ENCODE results near the gene NR5A1.
A peak's percentile ranks its signal among the peaks of the same experiment; 100 is the strongest.

The NR5A1 gene

DNA sequence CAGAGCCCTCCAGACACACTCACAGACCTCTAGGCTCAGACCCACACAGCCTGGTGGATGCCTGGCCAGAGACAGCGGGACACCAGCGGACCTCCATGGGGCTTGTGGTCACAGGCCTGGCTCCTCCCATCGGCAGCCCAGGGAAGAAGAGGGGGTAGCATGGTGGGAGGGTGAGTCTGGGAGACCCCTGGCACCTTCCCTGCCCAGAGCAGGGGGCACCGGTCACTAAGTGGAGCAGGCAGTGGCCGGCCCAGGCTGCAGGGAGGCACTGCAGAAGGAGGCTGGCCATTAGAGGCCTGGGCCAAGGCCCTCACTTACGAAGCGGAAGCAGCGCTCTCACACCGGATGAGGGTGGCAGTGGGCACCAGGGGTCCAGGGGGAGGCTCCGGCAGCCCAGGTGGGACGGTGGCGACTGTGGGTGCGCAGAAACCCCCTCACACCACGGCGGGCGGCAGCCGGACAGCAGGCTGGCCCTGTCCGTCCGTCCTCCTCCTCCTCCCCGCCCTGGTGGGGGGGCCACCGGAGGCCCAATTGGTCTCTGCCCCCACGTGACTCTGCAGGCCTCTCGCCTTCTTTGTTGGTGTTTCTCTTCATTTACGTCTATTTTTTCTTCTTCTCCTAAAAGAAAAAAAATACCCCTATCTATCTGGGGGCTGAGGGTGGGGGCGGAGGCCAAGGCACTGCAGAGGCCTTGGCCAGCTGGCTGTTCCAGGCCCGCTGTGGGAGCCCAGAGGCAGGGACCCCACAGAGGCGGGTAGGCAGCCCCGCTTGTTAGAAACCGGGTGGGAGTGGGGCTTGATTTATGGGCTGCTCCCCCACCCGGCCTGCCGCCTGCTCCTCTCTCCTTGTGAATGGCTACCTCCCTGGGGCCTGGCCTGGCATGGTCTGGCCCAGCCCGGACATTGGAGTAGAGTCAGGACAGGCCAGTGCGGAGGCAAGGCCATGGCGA is at the start of gene NR5A1:
TSS of gene NR5A1 (minus strand) at position 469 of the 949 bp plus-strand sequence. CDS start 4,004 bp downstream, outside the sequence.
- DNase-seq, result no peak

DNA sequence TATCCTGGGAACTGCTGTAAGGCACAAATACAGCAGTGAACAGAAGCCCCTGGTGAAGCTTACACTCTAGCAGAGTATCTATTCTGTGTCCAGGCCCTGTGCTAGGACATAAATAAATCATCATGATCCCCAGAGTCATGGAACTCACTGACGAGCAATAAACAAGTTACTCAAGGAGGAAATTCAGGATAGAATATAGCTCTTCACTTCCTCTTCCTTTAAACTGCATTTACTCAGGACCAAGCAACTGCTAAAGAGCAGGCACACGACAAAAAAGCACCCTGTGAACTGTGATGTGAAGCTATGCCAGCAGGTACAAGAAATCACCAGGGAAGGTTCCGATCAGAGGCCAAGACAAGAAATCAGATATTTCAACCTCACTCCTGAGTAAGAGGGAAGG is 47.8 kb upstream of the NR5A1 start:
- no peak for DNase-seq

DNA sequence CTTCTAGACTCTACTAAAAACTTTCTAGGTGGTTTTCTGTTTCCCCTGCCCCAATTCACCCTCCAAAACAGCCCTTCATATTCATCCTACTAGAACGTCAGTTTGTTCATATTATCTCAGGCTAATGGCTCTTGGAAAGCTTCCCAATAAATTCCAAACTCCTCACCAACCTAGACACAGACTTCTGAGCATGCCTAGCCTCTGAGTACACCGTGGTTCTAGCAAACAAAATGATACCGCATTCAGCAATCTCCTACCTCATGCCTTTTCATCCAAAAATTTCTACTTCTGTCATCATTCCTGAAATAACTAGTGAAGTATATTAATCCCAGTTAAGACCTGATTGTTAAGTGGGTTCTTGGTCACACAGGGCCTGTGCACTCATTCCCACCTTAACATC is 46.5 kb upstream of the NR5A1 start:
- DNase-seq, result no peak

DNA sequence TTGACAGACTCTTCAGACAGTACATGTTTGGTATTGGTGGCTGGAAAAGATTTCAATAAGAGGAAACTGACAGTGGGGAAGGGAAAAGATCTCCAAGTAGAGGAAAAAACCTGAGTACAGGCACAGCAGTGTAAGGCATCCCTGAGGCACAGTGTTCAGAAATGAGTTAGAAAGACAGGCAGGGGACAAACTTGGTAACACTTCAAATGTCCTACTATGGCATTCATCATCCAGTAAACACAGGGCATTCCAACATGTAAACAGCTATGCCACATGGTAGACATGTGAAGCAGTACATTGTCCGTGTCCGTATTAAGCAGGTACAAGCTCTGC is 45.0 kb upstream of the NR5A1 start:
- DNase-seq, result no peak

DNA sequence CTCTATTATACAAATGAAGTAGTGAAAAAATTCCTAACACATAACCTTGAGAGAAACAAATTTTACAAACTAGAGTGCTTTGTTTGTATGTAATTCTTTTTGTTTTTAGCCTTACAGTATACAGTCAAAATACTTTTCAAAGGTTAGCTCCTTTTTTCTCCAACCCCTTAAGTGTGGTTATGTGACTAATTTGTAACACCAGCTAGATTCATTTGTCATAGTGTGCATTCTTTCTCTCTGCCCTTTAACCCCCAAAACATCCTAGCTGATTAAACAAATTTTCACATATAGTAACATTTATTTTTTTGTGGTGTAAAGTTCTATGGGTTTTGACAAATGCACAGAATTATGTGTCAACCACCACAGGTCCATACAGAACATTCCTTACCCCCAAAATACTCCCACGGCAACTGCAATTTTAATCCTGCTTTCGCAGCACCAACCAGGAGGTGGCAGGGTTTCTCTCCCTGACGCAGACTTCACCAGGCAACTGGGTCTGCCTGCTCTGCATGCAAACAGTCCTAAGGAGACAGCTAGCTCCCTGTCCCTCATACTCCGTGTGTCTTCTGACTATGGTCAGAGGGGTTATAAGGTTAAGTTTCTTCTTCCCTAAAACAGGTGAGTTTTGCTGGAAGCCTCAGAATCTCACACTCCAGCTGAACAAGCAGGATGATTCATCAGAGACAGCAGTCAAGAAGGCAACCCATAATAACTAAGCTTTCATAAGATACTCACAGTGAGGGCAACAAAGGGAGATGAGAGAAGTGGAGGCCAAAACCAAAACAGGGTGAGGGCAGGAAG is 44.5 kb upstream of the NR5A1 start:
- DNase-seq, result peak in 2 of 3 experiments; percentile 22 to 52

DNA sequence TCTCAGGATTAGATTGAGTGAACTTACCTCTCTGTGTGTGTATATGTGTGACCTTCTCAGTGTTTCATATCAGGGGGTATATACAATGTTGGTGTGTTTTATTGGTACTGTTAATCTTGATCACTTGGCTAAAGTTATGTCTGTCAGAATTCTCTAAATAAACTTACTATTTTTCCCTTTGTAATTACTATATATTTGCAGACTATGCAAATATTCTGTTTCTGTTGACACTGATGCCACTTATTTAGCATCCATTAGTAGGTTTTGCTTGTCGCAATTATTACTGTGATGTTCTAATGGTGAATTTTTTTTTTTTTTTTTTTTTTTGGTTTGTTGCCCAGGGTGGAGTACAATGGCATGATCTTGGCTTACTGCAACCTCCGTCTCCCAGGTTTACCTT is 42.9 kb upstream of the NR5A1 start:
- no peak for DNase-seq

DNA sequence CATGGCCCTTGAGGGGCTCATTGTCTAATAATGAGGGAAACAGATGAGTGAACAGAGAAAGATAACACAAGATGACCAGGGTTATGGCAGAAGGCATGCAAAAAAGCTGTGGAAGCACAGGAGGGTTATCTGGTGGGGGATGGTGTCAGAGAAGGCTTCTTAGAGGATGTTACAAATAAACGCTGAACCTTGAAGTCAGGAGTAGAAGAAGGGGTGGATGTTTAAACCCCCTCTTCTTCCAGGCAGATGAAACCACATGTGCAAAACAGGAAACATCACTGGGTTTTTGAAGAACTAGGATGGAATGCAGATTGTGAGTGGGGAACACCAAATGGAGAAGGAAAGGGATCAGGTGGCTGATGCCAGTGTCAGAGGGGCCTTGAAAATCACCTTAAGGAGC is 41.8 kb upstream of the NR5A1 start:
- no peak for DNase-seq

DNA sequence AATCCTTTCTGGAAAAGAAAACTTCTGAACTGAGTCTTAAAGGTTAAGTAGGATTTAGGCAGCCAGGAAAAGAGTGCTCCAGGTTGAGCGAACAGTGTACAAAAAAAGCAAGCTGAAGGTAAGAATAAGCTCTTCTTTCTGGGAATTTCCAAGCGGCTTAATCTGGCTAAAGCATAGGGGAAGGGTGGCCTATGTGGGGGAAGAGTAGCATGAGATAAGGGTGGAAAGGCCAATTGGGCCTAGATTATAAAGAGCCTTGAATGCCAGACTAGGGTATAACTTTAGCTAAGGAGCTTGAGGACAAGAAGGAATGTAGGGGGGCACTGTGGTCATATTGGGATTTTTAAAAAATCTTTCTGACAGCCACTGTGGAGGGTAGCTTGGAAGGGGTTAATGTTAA is 37.3 kb upstream of the NR5A1 start:
- no peak for DNase-seq

DNA sequence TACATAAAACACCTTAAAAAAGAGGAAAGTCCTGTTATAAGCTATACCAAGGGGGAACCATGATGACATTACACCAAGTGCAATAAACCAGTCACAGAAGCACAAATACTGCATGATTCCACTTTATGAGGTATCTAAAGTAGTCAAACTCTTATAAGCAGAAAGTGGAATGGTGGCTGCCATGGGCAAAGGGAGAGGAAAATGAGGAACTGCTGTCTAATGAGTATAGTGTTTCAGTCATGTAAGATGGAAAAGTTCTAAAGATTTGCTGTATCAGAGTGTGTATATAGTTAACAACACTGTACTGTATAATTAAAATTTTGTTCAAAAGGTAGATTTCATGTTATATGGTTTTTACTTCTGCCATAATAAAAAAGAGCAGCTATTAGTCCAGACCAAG is 34.6 kb upstream of the NR5A1 start:
- DNase-seq, result no peak

DNA sequence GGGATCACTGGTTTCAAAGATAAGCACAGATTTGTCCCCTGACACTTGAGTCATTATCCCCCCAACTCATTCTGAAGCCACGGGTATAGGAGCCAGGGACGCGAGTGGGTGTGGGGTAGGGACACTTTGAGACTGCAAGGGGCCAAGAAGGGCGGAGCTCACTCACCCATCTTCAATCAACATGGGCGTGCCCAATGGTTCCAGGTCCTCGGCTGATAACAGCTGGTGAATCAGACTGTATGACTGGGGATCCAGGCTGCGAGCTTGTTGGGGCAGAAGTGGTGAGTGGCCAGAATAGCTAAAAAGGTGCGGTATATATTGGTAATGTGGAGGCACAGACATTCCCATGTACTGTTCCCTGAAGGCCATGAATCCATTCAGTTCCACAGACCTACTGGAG is 30.7 kb upstream of the NR5A1 start:
- DNase-seq, result no peak

DNA sequence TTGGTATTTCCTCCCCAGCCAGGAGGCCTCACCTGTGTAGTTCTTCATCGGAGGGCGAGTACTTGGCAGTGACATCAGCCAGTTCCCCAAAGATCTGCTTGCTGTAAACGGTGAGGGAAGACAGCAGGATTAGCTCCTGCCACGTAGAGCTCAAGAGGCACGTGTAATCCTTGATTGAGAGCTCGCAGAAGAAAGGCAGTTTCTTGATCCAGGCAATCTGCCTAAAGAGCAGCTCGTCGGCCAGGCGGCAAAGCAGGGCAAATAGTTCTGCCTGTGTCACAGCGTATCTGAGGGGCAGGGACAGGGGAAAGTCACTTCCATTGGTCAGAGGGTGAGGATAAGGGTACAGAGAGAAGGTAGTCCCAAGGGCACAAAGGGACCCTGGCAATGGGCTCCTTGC is 28.6 kb upstream of the NR5A1 start:
- DNase-seq, result no peak

DNA sequence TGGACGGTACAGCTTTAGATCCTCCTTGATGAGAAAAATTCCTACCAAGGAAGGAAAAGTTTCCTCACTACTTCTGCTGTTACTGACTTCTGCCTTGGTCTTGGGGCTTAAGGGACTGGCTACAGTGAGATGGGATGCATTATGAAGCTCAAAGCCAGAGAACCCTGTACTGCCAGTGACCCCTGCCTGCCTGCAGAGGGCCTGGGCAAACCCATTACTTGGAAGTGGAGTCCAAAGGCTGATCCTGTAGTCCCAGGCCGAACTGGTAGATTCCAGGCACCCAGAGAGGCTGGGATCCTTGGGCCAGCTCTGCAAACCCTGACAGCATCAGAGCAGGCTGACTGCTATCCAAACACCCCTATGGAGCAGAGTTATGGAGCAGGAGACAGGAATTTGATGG is 25.7 kb upstream of the NR5A1 start:
- no peak for DNase-seq

DNA sequence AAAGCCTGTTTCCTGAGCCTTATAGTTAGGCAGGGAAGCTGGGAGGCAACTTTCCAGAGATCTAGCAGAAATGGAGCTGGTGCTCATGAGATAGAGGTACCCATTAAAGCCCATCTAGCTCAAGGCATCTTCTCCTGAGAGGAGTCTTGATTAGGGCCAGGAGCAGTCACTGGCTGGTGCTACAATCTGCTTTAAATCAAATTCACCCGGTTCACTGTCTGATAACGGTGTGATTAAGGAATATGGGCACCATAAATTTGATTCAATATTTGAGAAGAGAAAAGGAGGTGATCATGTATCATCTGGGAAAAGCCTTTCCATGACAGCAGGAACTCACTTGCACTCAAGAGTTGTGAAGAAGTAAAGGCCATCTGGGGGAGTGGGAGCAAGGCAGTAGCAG is 23.9 kb upstream of the NR5A1 start:
- DNase-seq, result no peak

DNA sequence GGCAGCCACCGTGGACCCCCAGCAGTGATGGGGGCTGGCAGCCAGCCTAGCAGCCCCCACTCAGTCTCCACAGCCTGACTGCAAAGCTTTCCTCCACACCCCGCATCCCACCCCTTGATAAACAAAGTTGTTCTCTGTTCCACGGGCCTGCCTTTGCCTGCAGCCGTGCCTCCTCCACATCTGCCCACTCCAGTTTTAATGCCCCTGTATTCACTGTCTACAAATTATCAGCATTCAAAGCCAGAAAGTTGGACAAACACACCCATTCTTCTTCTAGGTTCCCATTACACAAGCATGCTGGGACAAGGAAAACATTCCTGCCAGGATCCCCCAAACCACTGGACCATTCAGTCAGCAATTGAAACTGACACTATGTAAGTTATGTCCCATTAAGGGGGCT is 23.0 kb upstream of the NR5A1 start:
- DNase-seq, result no peak

DNA sequence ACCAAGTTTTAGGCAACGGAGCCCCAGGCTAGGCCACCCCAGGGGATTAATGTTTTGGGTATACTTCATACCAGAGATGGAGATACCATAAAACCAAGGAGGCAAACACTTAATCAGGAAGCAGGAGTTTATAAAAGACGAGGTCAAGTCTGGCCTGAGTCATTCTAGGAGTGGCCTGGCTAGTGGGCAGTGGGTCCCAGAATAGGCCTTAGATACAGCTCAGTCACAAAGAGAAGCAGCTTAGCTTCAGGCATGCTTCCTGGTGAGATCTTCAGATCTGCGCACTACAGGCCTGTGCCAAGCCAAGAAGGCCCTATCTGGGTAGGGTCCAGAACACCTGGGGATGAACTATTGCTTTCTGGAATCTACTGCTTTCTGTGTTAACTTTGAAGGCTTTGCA is 20.6 kb upstream of the NR5A1 start:
- DNase-seq, result no peak

DNA sequence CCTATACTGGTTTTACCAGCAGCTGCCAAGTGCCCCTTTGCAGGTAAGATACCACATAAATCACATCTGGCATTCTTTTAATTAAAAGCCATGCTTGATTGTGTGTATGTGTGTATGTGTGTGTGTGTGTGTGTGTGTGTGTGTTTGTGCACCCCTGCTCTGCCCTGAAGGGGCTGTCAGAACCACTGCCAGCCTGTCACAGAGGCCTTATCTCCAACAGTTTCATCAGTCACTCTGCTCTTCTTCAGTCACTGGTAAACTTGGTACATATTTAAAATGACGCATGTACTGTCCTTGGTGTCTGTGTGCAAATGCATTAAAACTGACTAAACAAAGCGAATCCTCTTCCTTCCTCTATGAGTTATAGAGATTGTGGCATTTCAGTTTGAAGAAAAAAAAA is 19.0 kb upstream of the NR5A1 start:
- DNase-seq, result no peak

DNA sequence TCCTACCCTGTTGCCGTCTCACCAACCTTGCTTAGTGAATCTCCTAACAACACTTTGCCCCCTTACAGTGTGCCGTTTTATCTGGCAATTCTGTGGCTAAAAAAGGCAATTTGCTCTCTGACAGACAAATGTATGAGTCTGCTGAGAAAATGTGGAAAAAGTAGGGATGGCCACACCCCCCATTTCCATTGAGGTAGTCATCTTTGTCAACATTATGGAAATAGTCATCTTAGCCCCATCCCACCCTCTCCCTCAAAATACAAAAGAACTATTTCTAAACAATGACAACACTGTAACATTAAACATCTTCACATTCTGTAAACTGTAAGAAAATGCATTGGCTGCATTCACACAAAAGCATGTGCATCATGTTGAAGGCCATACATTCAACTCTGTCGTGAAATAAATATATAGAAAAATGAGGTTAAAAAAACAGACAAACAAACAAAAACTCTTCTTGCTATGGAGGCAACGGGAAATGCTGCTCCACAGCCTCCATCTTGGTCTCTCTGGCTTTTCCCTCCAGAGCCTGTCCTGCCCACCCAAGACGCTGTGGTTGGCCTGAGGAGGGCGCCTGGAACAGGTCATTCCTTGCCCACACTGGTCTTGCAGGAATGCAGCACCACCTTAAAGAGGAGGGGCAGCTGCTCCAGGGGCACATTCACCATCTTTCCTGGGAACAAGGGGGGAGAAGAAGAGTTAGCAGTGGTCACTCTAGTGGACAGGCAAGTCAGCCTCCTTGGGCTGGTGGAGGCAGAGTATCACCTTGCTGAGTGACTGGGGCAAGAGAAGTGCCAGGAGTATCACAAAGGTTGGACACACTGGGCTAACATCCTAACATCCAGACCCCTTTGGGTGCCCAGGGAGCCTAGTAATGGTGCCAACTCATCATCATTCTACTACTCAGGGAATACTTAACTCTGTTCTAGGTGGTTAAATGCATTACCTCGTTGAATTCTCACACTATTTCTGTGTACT is 15.2 kb upstream of the NR5A1 start:
- no peak for DNase-seq

DNA sequence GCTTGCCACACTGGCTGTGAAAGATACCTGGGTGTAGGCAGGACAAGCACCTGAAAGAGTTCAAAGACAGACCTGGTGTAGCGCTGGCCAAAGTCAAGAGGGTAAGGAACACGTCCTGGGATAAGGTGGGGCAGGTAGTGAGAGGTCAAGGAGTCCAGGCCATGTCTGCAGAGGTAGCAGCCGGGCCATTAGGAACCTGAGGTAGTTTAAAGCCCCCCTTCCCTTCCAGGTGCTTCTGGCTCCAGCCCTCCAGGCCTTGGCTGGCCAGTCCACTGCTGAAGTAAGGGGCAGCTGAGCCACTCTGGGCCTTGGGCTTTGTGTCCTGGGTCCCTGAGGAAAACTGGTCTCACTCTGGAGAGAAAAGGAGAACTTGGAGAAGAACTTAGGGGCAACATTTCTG is 13.9 kb upstream of the NR5A1 start:
- no peak for DNase-seq

DNA sequence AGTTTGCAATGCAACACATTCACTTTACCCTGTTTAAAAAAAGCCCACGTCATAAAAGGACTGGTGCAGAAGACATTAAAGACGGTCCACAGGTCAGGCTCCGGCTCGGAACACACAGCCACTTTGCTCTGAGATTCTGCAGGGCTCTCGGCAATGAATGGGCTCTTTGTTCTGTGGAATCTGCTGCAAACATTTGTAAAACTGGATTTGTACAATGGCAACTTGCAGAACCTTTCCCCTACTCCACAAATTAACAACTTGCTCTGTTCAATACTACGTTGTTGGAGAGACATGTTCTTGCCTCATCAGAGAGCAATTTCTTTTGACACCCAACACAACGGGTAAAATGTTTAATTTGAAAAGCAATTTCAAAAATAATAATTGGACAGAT is 13.0 kb upstream of the NR5A1 start:
- DNase-seq, result no peak

DNA sequence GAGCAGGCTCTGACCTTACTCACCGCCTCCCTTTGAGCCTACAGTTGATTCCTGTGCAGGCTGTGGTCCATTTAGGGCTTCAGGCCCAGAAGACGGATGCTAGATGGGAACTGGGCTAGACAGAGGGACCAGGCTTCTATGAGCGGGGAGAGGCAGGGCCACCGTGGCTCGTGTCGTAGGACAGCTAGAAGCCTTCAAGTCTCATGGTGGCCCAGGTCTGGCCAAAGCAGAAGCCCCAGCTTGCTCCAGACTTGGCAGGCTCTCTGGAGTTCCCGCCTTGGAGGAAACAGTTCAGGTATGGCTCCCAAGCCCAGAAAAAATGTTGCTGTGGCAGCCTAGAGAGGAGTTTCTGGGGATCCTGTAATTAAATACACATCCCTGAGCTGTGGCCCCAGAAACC is 10.9 kb upstream of the NR5A1 start:
- DNase-seq, result no peak

DNA sequence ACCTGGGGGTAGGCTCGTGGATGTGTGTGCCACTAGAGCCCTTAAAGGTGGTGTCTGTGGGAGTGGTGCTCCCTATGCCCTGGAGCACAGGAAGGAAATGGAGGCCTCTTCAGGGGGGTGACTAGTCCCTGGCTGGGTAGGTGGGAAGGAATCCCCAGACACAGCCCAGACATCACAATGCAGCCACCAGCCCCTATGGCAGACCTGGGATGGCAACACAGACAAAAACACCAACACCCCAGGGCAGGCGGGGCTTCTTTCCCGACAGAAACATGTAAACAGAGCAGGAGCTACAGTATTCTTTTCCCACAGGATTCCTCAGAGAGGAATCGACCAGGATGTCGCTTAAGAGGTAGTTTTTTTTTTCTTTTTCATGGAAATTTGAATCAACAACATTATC is 10.4 kb upstream of the NR5A1 start:
- no peak for DNase-seq

DNA sequence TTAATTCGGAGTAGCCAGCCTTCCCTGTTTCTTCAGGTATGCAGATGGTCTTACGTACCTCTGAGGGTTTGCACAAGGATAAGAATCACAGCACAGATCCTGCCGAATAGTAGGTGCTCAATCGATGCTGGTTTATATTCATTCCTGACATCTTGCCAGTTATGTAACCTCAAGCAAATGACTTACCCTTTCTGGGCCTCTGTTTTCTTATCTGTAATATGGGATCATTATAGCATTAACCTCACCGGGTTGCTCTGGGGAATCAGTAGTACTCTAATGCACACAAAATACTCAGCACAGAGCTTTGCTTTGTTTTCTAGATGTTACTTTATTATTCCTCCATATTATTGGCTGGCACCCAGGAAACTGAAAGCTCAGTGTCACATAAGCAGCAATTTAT is 7.7 kb upstream of the NR5A1 start:
- no peak for DNase-seq

DNA sequence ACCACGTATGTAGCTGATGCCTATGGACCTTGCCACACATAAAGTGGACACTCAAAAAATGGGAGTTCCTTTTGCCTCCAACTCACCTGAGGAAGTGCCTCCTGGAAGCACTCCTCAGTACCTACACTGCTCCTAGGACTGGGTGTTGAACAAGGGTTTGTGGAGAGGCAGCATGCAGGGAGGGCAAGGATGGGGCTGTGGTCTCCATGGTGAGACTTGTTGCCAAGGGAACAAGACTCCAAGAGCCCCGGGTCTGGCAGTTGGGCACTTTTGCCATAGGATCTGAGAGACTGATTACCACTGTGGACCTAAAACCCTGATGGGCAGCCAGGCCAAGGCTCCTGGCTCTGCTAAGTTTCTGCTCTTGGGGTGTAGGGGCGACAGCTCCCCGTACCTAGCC is 6.9 kb upstream of the NR5A1 start:
- peak in 2 of 3 experiments; percentile 34 to 65 for DNase-seq
